GM20431 (cell line): ENCODE measurements around the gene SLC40A1.

Experiments used
- in situ Hi-C: fragments of 300-500 bp; cut with MseI, MboI; formaldehyde crosslinking; loops from one replicate; pipeline ENCODE4 v1.15.0; 2020; ENCODE audit warnings: low sequenced_read_pairs; ENCODE audit not compliant: unreplicated experiment

Gene SLC40A1, protein sequence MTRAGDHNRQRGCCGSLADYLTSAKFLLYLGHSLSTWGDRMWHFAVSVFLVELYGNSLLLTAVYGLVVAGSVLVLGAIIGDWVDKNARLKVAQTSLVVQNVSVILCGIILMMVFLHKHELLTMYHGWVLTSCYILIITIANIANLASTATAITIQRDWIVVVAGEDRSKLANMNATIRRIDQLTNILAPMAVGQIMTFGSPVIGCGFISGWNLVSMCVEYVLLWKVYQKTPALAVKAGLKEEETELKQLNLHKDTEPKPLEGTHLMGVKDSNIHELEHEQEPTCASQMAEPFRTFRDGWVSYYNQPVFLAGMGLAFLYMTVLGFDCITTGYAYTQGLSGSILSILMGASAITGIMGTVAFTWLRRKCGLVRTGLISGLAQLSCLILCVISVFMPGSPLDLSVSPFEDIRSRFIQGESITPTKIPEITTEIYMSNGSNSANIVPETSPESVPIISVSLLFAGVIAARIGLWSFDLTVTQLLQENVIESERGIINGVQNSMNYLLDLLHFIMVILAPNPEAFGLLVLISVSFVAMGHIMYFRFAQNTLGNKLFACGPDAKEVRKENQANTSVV

DNA sequence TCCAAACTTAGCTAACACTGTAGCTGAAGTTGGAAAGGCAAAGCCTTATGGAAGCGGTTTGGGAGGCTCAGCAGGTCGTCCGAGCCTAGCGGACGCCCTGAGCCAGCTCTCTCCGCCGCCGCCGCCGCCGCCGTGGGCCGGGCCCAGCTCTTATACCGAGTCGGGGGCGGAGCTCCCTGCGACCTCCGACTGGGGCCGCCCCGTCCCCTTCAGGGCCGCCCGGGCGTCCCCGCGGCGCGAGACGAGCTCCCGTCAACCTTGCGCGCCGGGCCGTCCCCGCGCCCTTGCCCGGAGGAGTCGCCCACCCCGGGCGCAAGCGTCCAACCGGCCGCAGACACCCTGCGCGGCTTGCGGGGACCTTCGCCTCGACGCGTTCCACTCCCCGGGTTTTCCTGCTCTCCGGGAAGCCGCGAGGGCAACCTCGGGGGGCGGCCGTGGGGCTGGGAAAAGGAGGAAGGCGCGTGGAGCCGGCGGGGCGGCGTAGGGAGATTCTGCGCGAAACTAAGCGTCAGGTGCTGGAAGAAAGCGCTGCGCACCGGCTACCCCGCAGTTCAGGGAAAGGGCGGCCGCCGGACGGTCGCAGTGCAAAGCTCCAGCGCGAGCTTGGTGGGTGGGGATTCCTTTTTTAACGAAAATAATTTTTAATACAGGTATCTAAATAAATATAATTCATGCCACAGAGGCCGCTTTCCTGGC lies at the start of gene SLC40A1:
TSS of gene SLC40A1 (minus strand) at position 129 of the 696 bp plus-strand sequence. CDS start 326 bp downstream, outside the sequence.
- in situ Hi-C loops = no loop called here

GRCh38 chr2:189629531-189630453 lies 49.2 kb upstream of the SLC40A1 start:
- in situ Hi-C loops = no loop called here

GRCh38 chr2:189628817-189629530 lies 48.4 kb upstream of the SLC40A1 start:
- in situ Hi-C loops = no loop called here

GRCh38 chr2:189627789-189628188 lies 47.2 kb upstream of the SLC40A1 start:
- in situ Hi-C loops = no loop called here

GRCh38 chr2:189625636-189626035 lies 45.0 kb upstream of the SLC40A1 start:
- in situ Hi-C loops = no loop called here

GRCh38 chr2:189624648-189625355 lies 44.2 kb upstream of the SLC40A1 start:
- in situ Hi-C loops = no loop called here

GRCh38 chr2:189623049-189623448 lies 42.5 kb upstream of the SLC40A1 start:
- in situ Hi-C loops = no loop called here

DNA sequence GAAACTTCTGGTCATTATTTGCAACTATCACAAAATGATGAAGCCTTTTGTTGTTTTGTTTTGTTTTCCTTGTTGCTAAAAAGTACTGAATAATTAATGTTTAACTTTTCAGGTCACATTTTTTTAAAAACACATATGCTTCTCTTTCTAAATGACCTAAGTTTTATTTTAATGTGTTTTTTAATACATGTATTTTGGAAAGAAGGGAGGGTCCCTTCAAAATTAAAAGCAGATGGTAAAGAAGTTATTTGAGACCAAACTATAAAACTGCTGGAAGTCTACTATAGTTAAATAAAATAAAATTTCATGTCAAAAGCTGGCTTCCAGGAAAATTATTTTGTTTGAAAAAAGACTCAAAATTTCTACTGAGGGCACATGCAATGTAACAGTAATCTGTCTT lies 41.2 kb upstream of the SLC40A1 start:
- in situ Hi-C loops = no loop called here

DNA sequence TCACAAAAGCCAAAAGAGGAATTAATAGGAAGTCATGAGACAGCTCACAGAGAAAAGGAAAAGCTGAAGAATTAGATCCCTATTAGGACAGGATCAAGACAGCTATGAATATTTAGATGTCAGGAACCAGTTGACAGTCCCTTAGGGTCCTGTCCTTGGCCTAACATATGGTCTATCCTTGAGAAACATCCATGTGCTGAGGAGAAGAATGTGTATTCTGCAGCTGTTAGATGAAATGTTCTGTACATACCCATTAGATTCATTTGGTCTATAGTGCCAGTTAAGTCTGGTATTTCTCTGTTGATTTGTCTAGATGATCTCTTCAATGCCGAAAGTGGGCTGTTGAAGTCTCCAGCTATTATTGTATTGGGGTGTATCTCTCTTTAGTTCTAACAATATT lies 37.6 kb upstream of the SLC40A1 start:
- in situ Hi-C loops = no loop called here

DNA sequence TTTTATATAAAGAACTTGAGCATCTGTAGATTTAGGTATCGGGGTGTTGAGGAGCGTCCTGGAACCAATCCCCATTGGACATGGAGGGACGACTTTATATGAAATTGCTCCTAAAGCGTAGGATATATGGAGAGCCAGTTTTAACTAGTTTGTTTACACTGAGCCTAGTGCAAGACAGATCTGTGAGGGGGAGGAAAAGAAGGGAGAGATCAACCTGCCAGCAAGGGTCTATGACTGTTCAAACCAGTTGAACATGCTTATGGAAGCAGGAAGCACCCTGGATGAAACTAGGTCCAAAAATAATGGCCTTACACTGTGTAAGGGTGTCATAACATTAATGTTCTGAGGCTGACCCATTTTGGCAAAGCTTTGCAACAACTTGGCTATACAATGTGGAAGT lies 34.0 kb upstream of the SLC40A1 start:
- in situ Hi-C loops = no loop called here

- in situ Hi-C loops = no loop called here
Measured at GRCh38 chr2:189613650-189614420, 33.2 kb upstream of the SLC40A1 start.

DNA sequence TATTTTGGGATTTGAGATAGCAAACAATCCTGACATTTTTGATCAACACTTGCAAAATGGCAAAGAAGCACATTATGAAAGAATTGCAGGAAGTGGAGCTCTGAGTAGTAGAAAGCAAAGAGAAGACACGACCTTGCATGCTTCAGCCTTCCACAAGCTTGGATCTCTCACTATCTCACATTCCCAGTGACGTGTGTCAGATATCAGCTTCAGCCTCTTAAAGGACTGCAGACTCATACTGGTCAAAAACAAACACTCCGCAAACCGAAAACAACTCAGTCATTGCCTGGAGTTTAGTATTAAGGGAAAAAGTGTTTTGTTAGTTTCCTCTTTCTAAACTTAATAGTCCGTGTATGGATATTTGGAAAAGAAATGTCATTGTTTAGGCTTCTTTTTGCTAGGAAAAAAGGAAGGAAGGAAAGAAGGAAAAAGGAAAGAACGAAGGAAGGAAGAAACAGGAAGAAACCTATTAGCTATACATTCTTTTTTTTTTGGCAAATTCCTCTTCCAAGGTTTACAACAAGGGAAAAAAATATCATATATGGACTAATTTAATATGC lies 32.6 kb upstream of the SLC40A1 start:
- in situ Hi-C loops = no loop called here

DNA sequence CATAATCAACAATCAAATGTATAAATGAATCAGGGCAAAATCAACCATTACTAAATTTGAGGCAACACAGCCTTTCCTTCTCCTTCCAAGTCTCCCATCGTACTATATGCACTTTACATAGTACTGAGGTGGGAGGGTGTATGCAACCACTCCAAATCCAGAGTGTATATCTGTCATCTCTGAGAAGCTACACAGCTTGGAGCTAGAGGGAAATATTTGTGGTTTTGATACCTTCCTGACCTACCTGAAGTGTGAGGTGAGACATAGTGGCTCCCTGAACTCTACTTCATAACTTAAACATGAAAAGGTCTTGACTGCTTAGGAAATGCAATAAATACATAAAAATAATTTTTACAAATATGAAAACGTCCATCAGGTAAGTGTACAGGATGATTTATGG lies 30.1 kb upstream of the SLC40A1 start:
- in situ Hi-C loops = no loop called here

GRCh38 chr2:189609853-189610252 lies 29.3 kb upstream of the SLC40A1 start:
- in situ Hi-C loops = no loop called here

GRCh38 chr2:189609423-189609816 lies 28.8 kb upstream of the SLC40A1 start:
- in situ Hi-C loops = no loop called here

DNA sequence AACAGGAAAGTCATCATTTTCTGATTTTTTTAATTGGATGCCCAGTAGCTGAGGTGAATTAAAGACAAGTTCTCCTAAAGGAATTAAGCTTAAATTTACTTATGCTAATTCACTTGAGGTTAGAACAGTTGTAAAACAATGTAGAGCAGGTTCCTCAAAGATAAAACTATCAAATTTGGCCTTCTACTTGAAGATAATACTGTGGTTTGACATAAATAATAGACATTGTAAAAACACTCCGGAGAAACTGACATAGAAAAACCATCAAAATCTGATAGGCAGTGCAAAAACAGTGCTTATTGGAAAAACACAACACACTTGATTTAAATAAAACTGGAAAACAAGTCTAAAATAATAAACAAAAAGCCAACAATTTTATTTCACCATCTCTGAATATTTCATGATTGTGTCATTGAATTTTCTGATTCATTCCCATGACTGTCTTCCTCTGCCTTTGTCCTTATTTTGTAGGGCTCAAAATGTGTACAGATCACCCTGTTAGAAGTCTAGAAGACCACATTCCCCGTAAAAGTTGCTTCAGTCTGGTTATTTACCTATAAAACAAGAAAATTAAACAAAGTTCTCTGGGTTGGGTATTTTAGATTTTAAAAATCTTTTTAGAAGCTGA lies 28.3 kb upstream of the SLC40A1 start:
- in situ Hi-C loops = no loop called here

GRCh38 chr2:189608170-189608569 lies 27.6 kb upstream of the SLC40A1 start:
- in situ Hi-C loops = no loop called here
